Measurements from ENCODE around the gene CASK.

- TF ChIP-seq CTCF (IDR thresholded peaks at IDR 0.05) (no peak), POLR2A (IDR thresholded peaks at IDR 0.05) (no peak)
Observed at GRCh38 chrX:41543025-41543424, 380.3 kb downstream of the CASK start.

Measured in adrenal gland (tissue), 5 donors.